GM18870 (cell line): ENCODE data around the gene RGMA.

Experiments
- ATAC-seq: cut with Tn5 transposase; IDR thresholded peaks from one replicate; pipeline ENCODE4 v1.9.1; 2021; ENCODE audit warnings: moderate library complexity; ENCODE audit not compliant: unreplicated experiment

RGMA gene

GRCh38 chr15:93020976-93021772 lies 67.8 kb downstream of the RGMA start:
- peak; percentile 89 for ATAC-seq

DNA sequence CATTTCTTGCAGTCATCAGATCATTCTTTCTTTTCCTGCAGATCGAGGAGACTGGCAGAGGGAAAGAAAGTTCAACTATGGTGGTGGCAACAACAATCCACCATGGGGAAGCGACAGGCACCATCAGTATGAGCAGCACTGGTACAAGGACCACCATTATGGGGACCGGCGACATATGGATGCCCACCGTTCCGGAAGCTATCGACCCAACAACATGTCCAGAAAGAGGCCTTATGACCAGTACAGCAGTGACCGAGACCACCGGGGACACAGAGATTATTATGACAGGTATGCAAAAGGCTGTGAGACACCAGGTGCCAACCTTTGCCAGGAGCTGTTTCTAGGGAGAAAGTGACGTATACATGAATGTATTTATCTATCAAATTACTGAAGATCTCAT lies 69.0 kb downstream of the RGMA start:
- ATAC-seq: no peak

- ATAC-seq: no peak
These were observed 69.9 kb downstream of the RGMA start for GRCh38 chr15:93019090-93019489.

- ATAC-seq: no peak
These were observed 70.4 kb downstream of the RGMA start for GRCh38 chr15:93018574-93018973.

DNA sequence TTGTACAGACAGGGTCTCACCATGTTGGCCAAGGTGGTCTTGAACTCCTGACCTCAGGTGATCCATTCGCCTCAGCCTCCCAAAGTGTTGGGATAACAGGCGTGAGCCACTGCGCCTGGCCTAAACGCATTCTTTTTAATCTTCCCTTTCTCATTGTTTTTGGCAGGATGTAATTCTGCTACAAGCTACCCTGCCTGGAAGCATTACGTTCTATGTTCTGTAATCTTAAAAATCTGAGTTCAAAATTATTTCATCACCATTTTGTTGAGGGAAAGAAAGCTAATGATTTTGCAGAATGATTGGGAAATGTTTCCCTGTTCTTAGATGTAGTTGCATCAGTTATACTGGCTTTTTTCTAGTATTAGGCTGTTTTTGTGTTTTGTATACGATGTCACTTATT lies 71.5 kb downstream of the RGMA start:
- ATAC-seq: no peak

DNA sequence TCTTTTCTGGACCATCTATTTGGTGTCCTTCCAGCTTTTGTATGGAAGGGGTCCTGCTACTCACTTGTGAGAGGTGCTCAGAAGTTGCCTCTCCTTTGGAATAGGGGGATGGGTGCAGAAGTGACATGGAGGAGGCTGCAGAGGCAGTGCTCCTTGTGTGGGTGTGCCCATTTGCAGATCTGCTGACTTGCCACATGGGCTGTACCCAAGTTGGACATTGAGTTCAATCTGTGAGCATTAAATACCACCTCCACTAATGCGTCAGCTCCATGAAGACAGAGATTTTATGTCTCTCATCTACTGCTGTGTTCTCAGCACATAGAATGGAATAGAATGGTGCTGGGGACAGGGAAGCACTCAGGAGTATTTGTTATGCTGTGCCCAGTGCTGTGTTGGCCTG lies 76.2 kb downstream of the RGMA start:
- ATAC-seq: no peak

DNA sequence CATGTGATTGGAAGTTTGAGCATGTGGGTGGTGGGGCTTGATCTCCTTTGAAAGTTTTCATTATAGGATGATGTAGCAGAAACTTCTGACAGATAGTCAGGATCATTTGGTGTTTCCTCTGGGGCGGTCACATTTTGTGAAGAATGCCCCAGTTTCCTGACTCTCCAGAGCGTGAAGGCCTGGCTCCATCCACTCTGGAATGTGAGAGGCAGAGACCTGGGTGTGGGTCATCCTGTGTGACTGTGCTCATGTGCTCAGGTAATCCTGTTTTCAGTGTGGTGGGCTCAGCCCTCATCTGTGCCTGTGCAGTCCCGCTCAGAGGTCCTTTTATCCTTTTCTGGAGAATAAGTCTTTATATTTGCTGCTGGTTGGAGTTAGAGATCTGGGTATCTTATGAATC lies 81.0 kb downstream of the RGMA start:
- ATAC-seq: no peak

DNA sequence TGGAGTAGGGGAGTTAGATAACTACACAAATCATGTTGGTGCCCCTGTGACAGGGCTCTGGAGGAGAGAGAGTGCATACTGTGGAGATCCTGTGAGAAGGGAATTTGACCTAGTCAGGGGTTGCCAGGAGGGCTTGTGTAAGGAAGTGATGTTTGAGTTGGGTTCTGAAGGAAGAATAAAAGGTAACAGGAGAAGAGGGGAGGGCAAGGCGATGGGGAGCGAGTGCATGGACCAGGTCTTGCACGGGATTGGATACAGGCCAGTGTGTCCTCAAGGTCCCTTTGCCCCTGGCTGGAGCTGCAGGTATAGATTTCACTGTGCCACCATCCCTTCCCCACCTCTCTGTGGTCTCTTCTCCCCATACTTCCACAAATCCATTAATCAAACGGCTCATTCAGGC lies 83.9 kb downstream of the RGMA start:
- ATAC-seq: no peak

DNA sequence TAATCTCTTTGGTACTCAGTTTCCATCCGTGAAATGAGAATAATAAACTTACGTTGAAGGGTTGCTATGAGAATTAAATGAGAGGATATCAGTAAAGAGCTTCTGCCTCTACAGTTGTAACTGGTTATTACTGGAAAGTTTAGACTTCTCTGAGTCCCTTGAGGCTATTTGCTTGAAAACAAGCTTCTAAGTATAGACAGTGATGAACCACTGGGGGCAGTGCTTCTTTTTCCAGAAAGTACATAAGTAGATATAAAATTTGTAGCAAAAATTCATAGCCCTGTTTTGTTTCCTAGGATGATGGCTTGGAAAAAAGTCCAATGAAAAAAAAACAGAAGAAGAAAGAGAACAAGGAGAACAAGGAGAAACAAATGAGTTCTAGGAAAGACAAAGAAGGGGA lies 87.1 kb downstream of the RGMA start:
- no peak for ATAC-seq

DNA sequence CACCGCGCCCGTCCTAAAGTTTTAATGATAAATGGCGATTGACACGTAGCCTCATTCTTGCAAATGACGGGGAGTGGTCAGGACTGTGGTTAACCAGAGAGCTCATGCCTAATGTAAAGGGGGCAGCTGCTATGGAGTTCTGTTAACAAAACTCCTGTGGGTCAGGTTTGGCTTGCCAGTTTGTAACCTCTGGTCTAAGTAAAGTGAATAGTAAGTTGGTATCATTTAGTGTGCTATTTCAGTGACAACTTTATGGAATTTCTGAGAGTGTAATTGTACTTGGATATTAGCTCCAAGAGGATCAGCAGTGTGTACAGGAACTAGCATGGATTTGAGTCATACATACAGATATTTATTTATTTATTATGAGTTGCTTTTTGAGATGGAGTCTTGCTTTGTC lies 87.9 kb downstream of the RGMA start:
- no peak for ATAC-seq

- ATAC-seq: no peak
These were observed 91.2 kb downstream of the RGMA start for GRCh38 chr15:92997821-92998220.

- ATAC-seq: no peak
These were observed 96.3 kb downstream of the RGMA start for GRCh38 chr15:92992720-92993119.

GRCh38 chr15:92990031-92990430 lies 99.0 kb downstream of the RGMA start:
- ATAC-seq: no peak

DNA sequence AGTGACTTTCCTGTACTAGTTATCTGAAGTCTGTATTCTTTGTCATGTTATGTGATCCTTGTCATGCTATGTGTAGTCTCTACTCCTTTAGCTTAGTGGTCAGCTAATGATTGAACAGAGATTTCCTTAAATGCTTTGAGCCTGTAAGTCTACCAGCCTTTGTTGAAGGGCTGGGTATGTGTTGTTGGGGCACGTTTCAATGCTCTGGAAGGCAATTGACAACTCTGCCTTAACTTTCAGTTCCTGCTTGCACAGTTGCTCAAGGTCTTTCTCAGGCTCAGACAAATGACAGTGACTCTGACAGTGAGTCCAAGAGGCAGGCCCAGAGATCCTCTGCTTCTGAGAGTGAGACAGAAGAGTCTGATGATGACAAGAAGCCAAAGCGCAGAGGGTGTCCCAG lies 99.5 kb downstream of the RGMA start:
- ATAC-seq: peak; percentile 70
